Adrenal gland (tissue), 12 donors: Measurements from ENCODE around the gene ELOVL7. TPM values are rescaled to one million over a fixed set of nuclear protein-coding genes. Genes with fewer than 3 reads are reported as not detected.

ENCODE experiments used
- DNase-seq, 7 donors: peaks; one replicate each; pipeline ENCODE4 v3.0.0-alpha.2; 2019 to 2020
- H3K27ac ChIP-seq, 5 donors: fragments of 200-600 bp; sonication (generic) in 4 of 5; 1 replicate in 3 of 5; 2 replicates in 2 of 5; pipeline versions ENCODE4 v1.5.1 to v1.8.0; 2016 to 2020; ENCODE audit warnings: mild to moderate bottlenecking in 1 of 5
- H3K27me3 ChIP-seq: fragments of 200-600 bp; 2 replicates; pipeline ENCODE4 v1.8.0; 2021
- H3K36me3 ChIP-seq, 2 donors: fragments of 200-600 bp; replicated peaks in 1 of 2; 1 replicate in 1 of 2; 2 replicates in 1 of 2; pipeline versions ENCODE4 v1.5.1 to v1.8.0; 2018 to 2022
- H3K4me1 ChIP-seq, 2 donors: fragments of 200-600 bp; replicated peaks in 1 of 2; 1 replicate in 1 of 2; 2 replicates in 1 of 2; pipeline versions ENCODE4 v1.5.1 to v1.8.0; 2018 to 2021
- H3K4me3 ChIP-seq, 4 donors: fragments of 200-600 bp; sonication (generic) in 3 of 4; one replicate each; pipeline ENCODE4 v1.5.1; 2016 to 2018
- H3K9me3 ChIP-seq, 3 donors: fragments of 200-600 bp; sonication (generic) in 1 of 3; replicated peaks in 1 of 3; 1 replicate in 2 of 3; 2 replicates in 1 of 3; pipeline versions ENCODE4 v1.5.1 to v1.8.0; 2016 to 2021
- POLR2A ChIP-seq, 2 donors: fragments of 450-650 bp; IDR thresholded peaks; one replicate each; pipeline ENCODE4 v1.6.1; 2017; ENCODE audit warnings: antibody characterized with exemption in 2 of 2, mild to moderate bottlenecking in 2 of 2, moderate library complexity in 1 of 2
- WGBS, 4 donors: extraction: QIAGEN DNeasy Blood & Tissue Kit in 2 of 4; methylation state at CpG; one replicate each; pipeline versions ENCODE4 v1.1.5 to v1.1.7; 2013 to 2017; 5-methylcytosine and 5-hydroxymethylcytosine counted together
- intact Hi-C, 2 donors: fragments of 100-400 bp; cut with DNase I; formaldehyde crosslinking; loops; one replicate each; pipeline versions ENCODE4 v1.14.1 to v1.15.0; 2022 to 2023
- polyA plus RNA-seq, 3 donors: library from polyadenylated mRNA; stranded (reverse); fragments of 200-250 nt in 2 of 3; fragments of 350-450 nt in 1 of 3; fragmentation: Illumina TruSeq in 1 of 3; extraction: RNeasy Lipid Tissue Mini Kit (QIAGEN cat#74804) in 1 of 3; gene quantifications; one replicate each; pipeline ENCODE4 v1.2.3, GENCODE V29; 2013 to 2014
- total RNA-seq, 9 donors: library from RNA; depleted of rRNA in 4 of 9; stranded (reverse); fragments of >200 nt in 4 of 9; fragments of 120-200 nt in 1 of 9; fragmentation: NEBNext Ultra II Directional in 1 of 9; extraction: Animal tissue kit (Norgen Biotek cat#: 25700) in 1 of 9; gene quantifications; one replicate each; pipeline versions ENCODE4 v1.1.0 to v1.2.4, GENCODE V29; 2013 to 2023
- TF ChIP-seq, protein P1 (sequence below), 6 experiments: fragments of 450-650 bp in 4 of 6; fragments of 200-600 bp in 2 of 6; sonication (generic) in 1 of 6; IDR thresholded peaks; 1 replicate in 5 of 6; 2 replicates in 1 of 6; pipeline versions ENCODE4 v1.5.1 to v1.8.0; 2016 to 2021; ENCODE audit warnings: antibody characterized with exemption in 6 of 6, mild to moderate bottlenecking in 2 of 6, moderate library complexity in 1 of 6
- donor health status: healthy with polysubstance abuse.
- donor health status: Bipolar disorder and iron deficiency.
- donor health status: DM: yes; HTN: yes; CAD: no.
- donor health status: DM: no; HTN: no; CAD: no.
- donor health status: DM: no; HTN: no; CAD: no.
- donor health status: DM: yes; HTN: yes; CAD: no.

ELOVL7 gene
- total and polyA plus RNA-seq, 12 donors, result 0.88 to 5.1 (median 3.0) TPM

DNA sequence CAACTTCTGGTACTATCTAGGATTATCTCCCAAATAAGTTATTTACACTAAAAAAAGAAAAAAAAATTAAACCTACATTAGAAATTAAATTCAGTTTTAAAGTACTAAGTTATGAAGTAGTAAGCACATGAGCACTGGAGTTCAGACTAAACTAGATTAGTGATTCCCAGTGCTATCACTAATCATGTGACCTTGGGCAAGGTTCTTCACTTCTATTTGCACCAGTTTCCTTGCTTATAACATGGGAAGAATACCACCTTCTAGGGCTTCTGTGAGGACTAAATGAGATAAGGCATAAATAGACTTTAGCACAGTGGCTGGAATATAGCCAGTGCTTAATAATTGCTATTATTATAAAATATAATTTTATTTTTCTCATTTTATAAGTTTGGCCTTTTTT is 10.5 kb downstream of the ELOVL7 start:
- Histone ChIP-seq H3K27ac (no peak overlapping the region), H3K4me3 (no peak overlapping the region), H3K27me3 (no peaks in the 10 kb centered on the region), H3K36me3 (no peaks in the 10 kb centered on the region), H3K9me3 (no peaks in the 10 kb centered on the region), H3K4me1 (no peaks in the 10 kb centered on the region)
- no peak for TF ChIP-seq POLR2A (IDR thresholded peaks at IDR 0.05)
- TF ChIP-seq, protein P1, sequence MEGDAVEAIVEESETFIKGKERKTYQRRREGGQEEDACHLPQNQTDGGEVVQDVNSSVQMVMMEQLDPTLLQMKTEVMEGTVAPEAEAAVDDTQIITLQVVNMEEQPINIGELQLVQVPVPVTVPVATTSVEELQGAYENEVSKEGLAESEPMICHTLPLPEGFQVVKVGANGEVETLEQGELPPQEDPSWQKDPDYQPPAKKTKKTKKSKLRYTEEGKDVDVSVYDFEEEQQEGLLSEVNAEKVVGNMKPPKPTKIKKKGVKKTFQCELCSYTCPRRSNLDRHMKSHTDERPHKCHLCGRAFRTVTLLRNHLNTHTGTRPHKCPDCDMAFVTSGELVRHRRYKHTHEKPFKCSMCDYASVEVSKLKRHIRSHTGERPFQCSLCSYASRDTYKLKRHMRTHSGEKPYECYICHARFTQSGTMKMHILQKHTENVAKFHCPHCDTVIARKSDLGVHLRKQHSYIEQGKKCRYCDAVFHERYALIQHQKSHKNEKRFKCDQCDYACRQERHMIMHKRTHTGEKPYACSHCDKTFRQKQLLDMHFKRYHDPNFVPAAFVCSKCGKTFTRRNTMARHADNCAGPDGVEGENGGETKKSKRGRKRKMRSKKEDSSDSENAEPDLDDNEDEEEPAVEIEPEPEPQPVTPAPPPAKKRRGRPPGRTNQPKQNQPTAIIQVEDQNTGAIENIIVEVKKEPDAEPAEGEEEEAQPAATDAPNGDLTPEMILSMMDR (IDR thresholded peaks at IDR 0.05), result no peak
- no peak for DNase-seq
- intact Hi-C loops, result no loop called here

- TF ChIP-seq, protein P1 (IDR thresholded peaks at IDR 0.05), result no peak
- TF ChIP-seq POLR2A (IDR thresholded peaks at IDR 0.05), result no peak
- H3K4me3 ChIP-seq, result no peak overlapping the region
- no peaks in the 10 kb centered on the region for H3K27me3 ChIP-seq
- H3K9me3 ChIP-seq, result no peaks in the 10 kb centered on the region
- no peaks in the 10 kb centered on the region for H3K4me1 ChIP-seq
- H3K27ac ChIP-seq, result no peak overlapping the region
- no peaks in the 10 kb centered on the region for H3K36me3 ChIP-seq
- intact Hi-C loops, result no loop called here
- DNase-seq, result no peak
These were observed 13.4 kb downstream of the ELOVL7 start for GRCh38 chr5:60830581-60831127.

GRCh38 chr5:60829490-60830266 is 14.4 kb downstream of the ELOVL7 start:
- Histone ChIP-seq H3K27ac (no peak overlapping the region), H3K36me3 (no peaks in the 10 kb centered on the region), H3K4me3 (no peak overlapping the region), H3K4me1 (no peaks in the 10 kb centered on the region), H3K9me3 (no peaks in the 10 kb centered on the region), H3K27me3 (no peaks in the 10 kb centered on the region)
- TF ChIP-seq POLR2A (IDR thresholded peaks at IDR 0.05), result no peak
- TF ChIP-seq, protein P1 (IDR thresholded peaks at IDR 0.05), result no peak
- intact Hi-C loops, result no loop called here
- no peak for DNase-seq
- 73 to 85% (median 78%) methylated on average over 2 of the region's 2 CpGs for WGBS, 4 donors

DNA sequence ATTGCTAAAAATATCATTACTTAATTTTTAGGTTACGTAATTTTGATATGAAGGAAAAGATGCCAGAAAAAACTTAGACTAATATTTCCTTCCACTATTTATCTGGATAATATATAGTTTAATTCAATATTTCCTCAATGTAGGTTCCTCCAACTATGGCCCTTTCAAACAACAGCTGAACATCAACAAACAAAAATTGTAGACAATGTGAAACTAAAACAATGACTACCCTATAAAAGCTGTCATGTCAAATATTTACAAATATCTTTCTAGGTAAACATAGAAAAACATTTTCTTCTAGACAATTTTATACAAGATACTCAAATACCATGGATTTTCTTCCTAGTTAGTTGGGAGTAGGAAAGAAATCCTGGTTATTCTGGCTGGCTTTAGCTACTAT is 16.9 kb downstream of the ELOVL7 start:
- Histone ChIP-seq H3K27me3 (no peaks in the 10 kb centered on the region), H3K4me1 (no peaks in the 10 kb centered on the region), H3K27ac (no peak overlapping the region), H3K9me3 (no peaks in the 10 kb centered on the region), H3K36me3 (no peaks in the 10 kb centered on the region), H3K4me3 (no peak overlapping the region)
- WGBS, 4 donors, result 90 to 93% (median 91%) methylated on average over 1 of the region's 1 CpG
- no peak for DNase-seq
- intact Hi-C loops, result no loop called here
- no peak for TF ChIP-seq POLR2A (IDR thresholded peaks at IDR 0.05)
- TF ChIP-seq, protein P1 (IDR thresholded peaks at IDR 0.05), result no peak
